Stimulated activated CD8-positive, alpha-beta memory T cell treated with anti-CD3 and anti-CD28 coated beads, Interleukin-15, amount 100 ng/mL, for 4 hours (primary cell): ENCODE results near the gene AUP1.
A peak's percentile ranks its signal among the peaks of the same experiment; 100 is the strongest.

Source experiments
- DNase-seq, 2 donors: peaks; one replicate each; pipeline ENCODE4 v3.0.0-alpha.2; 2020; ENCODE audit warnings: low read depth in 2 of 2

The AUP1 gene

DNA sequence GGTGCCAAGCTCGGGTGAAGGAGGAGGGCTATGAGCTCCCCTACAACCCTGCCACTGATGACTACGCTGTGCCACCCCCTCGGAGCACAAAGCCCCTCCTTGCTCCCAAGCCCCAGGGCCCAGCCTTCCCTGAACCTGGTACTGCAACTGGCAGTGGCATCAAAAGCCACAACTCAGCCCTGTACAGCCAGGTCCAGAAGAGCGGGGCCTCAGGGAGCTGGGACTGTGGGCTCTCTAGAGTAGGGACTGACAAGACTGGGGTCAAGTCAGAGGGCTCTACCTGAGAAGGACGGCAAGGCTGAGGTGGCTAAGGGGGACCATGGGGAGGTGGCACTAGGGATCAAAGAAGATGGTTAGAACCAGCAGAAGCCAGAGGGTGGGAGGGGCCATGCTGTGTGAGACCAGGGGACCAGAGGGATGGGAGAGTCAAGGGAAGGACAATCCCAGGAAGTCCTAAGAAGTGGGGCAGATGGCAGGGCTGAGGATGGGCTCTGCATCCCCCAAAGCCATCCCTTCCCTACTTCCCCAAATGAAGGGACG, 27.4 kb upstream of the AUP1 start:
- no peak for DNase-seq

DNA sequence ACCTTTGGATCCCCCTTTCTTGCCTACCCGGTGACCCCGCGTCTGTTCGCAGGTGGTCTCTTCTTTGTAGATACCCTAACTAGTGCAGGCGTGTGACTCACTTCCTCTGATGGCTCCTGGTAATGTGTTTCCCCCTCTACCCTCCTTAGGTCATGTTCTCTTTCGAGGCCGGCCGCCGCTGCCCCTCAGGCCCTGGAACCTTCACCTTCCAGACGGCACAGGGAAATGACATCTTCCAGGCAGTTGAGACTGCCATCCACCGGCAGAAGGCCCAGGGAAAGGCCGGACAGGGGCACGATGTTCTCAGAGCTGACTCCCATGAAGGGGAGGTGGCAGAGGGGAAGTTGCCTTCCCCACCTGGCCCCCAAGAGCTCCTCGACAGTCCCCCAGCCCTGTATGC, 26.7 kb upstream of the AUP1 start:
- DNase-seq: no peak

DNA sequence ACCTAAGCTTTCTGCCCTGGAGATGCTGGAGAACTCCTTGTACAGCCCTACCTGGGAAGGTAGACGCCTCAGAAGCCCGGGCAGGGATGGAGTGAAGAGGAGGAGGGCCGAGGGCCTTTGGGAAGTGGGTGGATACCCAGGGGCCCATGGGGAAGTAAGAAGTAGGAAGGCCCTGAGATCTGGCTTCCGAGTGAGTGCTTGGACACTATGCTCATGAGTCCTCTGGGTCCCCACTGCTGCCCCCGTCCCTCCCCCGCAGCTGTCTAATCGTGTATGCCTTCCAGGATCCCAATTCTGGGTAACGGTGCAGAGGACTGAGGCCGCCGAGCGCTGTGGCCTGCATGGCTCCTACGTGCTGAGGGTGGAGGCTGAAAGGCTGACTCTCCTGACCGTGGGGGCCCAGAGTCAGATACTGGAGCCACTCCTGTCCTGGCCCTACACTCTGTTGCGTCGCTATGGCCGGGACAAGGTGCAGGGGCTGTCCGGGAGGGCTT, 26.2 kb upstream of the AUP1 start:
- no peak for DNase-seq

DNA sequence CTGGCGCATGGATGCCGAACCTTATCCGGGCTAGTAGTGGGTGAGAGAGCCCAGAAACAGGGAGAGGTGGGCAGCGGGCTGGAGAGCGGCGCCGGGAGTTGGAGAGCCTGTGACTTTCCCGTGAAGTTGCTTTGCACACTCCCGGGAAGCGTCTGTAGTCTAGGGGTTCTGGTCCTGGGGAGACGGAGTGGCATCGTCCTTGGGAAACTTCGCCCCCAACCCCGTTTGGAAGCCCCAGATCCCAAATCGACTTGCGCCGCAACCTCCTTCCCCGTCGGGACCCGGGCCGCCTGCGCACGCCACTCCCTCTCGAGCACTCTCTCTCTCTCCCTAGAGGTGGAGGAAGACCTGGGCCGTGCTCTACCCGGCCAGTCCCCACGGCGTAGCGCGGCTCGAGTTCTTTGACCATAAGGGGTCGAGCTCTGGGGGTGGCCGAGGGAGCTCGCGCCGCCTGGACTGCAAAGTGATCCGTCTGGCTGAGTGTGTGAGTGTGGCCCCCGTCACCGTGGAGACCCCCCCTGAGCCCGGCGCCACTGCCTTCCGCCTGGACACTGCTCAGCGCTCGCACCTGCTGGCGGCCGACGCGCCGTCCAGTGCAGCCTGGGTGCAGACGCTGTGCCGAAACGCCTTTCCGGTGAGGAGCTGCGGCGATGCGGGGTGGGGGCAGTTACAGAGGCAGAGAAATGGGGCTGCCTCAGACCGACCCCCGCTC, 25.5 kb upstream of the AUP1 start:
- DNase-seq: peak in 1 of 2 donors; percentile 12

DNA sequence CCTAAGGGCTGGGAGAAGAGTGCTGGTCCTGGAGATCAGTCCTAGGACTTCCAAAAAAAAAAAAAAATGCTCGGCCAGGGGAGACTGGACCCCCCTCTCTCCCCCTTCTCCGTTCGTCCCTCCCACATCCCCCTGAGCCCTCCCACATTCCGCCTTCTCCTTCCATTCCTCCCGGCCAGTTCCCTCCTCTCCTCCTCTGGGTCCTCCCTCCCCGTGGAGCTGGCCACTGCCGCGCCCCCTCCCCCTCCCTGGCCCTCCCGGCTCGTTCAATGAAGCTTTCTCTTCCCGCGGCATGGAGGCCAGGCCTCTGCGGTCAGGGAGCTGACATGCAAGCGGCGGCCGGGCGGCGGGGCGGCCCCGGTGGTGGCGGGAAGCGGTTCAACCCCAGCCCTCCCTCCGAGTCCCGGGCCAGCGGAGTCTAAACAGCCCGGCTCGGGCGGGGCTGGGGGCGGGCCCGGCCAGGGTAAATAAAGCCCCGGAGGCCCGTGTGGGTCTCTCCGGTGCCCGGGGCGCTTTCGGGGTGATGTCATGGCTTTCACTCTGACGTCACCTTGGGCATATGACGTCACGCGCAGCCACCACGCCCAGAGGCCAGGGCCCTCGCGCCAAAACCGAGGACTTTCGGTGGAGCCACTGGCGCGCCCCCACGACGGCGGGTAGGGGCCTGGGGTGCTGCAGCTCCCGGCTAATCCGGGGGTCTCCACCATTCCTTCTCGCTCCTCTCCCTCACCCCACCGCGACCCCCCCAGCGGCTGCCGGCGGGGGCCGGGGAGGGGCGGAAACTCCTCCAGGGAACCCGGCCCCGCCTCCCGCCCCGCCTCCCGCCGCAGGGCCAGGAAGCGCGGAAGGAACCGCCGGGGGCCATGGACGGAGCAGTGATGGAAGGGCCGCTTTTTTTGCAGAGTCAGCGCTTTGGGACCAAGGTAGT, 24.6 kb upstream of the AUP1 start, which contains the start of the genes DOK1 and LOXL3:
TSS of gene DOK1 (plus strand) at position 829 of the 928 bp plus-strand sequence. CDS start at position 864, 35 bp downstream.
TSS of gene LOXL3 (minus strand) at position 51 of the 928 bp plus-strand sequence. CDS start 1,308 bp downstream, outside the sequence.
- peak; percentile 63 to 65 for DNase-seq

DNA sequence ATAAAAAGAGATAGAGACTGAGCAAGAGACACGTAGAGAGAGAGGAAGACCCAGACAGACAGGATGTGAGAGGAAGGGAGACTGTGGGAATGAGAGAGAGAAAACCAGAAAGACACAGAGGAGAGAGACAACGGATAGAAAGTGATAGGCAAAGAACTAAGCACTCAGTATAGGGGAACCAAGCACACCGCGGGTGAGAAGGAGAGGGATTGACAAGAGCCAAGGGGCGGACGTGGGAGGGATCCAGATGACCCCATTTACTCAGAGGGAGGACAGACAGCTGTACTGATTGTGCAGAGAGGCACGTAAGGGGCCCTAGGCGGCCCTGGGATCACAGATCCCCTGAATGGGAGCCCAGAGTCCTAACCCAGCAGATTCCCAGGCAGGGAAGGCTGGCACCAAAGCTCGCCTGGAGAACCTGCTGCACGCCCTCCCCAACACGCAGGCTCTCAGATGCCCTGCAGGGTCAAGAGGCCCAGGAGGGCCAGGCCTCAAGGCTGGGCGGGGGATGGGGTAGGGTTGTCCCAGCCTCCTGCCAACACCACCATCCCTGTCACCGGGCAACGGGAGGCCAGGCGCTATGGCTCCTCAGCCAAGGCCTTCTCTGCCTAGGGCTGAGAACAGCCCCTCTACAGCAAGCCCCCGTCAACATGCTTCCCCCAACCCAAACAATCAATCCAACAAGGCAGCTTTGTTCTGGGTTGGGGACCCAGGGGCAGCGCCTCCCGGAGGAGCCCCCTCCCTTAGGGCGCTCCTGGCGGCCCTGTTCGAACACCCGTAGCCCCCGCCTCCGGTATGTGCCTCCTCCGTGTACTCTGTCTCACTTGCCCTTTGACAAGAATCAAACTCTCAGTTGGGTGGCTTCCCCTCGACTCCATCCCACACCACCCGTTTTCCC, 23.7 kb upstream of the AUP1 start:
- DNase-seq: no peak

DNA sequence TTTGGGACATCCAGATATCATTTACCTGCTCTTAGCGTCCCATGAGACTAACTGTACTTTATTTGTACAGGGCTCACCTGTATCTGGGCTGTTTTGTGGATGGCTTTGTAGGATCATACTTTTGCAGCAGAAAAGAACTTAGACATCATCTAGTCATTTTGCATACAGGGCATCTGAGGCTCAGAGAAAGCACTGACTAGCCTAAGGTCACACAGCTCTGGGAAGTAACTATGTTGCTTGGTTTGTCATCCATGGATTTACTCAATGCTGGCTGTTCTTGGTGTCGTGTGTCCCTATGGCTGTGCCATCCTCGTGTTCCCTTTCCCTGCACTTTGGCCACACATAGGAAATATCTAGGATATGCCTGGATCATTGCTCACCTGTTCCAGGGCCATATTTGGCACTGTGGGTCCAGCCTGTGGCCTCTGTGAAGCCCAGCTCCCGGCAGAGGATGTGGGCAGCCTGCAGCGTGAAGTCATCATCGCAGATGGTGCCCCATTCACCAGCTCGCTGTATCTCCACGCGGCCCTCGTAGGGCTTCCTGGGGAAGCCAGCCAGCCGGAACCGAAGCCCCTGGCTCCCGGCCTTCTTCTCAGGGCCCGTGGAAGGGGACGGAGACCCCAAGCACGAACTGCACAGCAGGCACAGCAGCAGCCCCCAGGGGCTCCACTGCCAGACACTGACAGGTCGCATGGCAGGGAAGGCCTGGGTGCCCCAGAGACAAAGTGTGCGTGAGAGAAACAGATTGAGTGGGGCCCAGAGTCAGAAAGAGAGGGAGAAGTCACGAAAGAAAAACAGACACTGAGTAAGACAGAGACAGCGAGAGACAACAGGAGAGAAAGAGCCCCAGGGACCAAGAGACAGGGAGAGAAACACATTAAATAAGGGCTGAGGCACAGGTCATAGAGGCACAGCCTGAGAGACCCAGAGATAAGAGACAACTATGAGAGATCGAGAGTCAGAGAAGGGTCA, 22.7 kb upstream of the AUP1 start:
- DNase-seq: no peak

DNA sequence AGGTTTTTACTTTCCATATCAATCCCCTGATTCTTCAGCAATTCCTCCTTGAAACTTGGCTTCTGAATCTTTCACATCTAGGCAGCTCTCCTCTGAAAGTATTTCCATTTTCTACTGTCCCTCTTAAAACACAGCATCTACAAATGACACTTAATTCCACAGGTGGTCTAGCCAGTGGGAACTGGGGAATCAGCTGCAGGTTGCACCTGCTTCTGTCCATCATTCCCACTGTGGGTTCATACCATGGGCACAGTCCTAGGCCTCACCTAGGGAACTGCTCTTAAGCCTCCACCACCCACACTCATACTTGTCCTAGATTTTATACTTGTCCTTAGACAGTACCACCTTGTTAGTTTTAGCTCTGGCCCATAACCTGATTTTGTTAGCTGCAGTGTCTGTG, 22.0 kb upstream of the AUP1 start:
- DNase-seq: no peak

DNA sequence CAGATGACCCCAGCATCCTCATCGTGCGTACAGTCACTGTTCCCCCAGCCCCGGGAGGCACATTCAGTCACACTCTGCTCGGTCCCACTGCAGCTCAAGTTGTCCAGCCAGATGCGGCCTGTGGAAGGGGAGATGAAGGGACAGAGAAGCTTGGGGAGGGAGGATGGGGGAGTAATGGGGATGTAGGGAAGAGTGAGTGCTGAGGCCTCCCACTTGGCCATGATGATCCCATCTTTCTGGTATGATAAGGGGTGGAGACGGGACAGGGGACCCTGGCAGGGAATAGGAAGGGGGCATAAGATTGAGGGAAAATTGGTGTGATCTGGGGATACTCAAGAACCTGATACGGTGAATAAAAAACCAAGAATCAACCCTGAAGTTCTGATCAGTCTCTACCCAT, 20.7 kb upstream of the AUP1 start:
- DNase-seq: no peak

DNA sequence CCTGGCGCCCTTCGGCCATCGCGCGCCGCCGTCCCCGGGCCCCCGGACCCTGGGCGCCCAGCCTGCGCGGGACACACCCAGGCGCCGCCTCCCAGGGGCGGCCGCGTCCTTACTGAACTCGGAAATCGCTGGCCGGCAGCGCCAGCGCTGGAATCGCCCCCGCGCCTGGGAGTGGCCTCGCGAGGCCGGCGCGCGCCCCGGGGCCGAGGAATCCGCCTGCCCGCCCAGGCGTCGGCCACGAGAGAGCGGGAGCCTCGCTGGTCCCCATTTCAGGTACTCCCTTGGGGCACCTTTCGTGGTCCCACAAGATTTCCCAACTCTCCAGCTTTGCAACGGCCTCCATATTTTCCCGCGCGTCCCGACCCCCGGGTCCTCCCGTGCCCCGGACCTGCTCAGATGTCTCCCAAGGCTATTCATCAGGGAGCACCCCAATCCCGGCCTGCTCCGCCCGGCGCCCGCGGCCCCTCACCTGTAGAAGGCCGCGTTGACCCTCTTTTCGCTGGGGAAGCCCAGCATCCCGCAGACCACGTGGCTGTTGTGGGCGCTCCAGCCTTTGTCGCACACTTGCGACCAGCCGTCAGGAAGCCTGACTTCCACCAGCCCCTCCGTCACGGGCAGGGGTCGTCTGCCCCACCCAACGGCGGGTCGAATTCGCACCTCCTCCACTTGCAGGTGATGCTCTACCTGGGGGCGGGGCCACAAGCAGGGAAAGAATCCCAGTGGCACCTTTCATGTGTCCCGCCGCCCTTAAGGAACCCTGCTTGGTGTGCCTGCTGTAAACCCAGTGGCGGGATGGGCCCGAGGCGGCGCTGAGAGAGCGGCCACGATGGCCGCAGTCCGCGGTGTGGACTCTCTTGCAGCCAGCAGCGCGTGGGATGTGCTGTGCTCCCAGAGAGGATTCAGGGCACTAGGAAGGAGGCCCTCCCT, 19.7 kb upstream of the AUP1 start:
- no peak for DNase-seq

DNA sequence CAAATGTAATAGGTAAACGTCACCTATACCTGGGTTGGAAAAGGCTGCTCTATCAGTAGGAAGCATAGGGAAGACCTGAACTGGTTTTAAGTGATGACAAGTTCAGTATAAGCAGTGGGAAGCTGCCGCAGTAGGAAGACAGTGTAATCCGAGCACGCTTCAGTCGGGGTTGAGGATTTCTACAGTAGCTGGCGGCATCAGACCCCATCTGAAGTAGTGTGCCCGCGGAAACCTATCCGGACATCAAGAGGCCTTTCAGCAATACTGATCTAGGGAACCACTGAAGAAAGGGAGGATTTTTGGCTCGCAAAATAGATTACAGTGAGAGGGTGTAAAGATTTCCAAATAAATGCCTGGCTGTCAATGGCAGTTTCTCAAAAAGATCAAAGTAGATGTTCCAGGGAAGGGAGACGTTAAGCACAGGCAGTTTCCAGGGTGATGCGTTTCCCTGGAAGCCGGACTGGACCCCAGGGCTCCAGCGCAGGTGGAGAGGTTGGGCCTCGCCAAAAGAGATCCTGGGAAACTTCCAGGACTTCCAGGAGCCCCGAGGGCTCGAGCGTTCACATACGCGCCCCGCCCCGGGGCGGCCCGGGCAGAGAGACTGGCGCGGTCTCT, 18.9 kb upstream of the AUP1 start:
- no peak for DNase-seq

DNA sequence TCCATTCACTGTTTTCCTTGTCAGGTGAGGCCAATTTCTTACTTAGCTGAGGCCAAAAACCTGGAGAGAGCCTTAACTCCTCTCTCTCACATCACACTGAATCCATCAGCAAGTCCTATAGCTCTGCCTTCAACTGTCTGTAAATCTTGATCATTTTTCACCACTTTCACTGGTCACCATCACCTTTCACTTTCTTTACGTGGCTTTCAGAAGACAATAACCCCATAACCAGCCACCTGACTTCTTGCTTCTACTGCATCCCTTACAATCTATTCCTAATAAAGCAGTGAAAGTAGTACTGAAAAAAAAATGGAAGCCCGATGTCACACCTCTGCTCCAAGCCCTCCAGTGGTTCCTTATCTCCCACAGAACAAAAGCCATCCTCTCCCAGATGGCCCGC, 16.5 kb upstream of the AUP1 start:
- no peak for DNase-seq

DNA sequence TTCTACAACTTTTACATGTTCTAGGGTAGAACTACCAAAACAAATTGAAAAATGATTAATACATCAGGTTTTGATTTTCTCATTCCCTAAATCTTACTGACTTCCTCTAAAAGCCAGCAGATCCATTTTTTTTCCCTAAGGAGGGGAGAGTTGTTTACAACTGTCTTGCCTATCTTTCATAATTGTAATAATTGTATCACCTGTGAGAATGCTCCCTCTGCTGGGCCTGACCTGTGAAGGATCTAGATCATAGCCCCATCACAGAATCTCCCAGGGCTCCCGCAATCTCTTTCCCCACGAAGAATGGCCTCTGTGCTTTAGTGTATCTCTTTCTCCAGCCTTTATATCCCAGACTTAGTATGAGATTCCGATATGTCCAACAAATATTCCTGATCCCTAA, 15.1 kb upstream of the AUP1 start:
- no peak for DNase-seq

DNA sequence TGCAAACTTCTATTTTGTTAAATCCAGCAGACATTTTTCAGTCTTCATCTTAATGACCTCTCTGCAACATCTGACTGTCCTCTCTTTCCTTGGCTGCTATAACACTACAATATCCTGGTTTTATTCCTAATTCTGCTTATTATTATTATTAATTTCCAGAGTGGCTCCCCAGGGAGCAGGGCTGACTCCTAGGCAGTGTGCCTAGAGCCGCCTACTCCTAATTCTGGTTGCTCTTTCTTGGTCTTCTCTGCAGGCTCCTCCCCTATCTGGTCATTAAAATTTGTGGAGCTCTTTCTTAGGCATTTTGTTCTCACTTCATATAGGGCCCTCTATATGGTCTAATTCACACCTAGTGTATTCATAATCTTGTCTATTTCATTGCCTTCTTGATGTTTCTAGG, 13.5 kb upstream of the AUP1 start:
- DNase-seq: no peak

DNA sequence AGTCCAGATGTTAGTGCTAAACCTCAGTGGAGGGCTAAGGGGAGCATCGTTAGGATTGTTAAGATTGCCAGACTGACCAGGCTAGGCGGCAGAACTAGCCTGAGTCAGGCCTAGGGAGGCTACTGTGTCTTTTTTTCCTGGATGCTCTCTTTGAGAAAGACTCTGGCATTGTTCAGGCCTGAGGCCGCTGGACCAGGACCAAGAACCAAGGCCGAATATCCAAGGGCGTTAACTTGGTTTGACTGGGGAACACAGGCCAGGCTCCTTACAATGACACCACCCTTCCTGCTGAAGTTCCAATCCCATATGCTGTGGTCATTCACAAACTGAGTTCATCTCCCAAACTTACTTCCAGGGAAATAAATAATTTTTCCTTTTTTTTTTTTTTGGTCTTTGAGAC, 10.8 kb upstream of the AUP1 start:
- DNase-seq: no peak

DNA sequence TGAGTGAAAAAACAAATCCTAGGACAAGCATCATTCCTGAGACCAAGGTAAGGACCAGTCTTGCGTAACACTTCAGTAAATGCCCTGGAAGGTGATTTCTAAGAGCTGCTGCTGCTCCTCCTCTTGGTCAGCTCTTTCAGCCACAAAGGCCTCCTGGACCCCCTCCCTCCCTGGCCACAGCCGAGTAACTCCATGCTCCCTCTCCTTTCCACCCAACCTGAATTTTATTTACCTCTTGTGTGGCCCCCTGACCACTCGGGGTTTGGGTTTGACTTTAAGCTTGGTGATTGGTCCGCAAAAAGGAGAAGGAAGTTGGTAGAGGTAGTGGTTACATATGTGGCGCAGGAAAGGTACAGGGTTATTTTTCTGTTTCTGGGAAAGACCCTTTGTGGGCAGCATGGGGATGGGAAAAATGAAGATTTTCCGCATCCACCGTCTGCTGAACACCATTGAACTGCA, 9.4 kb upstream of the AUP1 start:
- DNase-seq: no peak

DNA sequence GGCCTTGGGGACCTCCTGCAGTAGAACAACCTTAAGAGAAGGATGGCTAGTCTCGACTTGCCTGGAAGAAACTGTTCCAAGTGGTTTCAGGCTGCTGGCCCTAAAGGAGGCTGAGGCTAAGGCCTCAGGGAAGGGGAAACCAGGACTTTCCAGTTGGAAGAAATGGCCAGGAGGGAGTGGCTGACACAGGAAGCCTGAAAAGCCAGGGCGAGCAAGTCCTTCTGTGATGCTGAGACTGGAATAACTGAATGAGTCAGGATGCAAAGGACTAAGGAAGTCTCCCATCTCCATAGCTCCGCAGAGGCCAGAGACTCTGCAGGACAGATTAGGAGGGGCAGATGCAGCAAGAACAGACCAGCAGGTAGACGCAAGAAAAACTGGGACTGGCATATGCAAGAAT, 7.6 kb upstream of the AUP1 start:
- DNase-seq: no peak

DNA sequence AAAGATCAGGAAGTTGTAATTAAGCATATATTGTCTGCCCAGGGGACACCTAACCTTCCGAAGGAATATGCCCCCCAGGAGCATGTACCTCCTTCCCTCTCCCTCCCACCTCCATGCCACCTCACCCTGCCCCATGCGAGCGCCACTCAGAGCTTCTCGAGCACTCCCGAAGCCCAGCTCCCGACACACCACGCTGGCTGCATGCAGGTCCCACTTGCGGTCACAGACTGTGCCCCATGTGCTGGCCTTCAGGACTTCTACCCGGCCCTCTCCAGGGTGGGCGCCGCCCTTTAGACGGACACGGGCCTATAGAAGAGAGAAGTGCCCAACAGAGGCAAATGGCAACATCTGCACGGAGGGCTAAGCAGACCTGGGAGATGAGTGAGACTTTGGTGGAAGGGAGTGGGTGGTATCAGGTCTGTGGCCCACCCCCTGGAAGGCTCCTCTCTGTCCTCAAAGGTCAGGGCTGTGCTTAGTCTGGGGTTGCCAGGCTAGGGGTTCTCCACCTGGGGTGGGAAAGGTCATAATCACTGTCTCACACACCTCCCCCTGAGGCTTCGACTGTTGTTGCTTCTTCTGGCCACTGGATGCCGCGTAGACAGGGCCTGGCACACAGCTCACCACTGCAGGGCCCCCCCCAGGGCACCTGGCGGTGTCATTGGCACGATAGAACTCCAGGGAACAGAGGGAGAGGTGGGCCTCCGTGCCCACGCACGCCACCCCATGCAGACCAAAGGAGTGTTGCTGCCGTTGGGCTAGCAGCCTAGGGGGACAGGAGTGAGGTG, 6.9 kb upstream of the AUP1 start:
- no peak for DNase-seq
